Sigmoid colon (tissue), 7 donors: ENCODE data around the gene RASGRP2. TPM values are rescaled to one million over a fixed set of nuclear protein-coding genes. Genes with fewer than 3 reads are reported as not detected.

Experiments used
- DNase-seq: peaks from one replicate; pipeline ENCODE4 v3.0.0-alpha.2; 2019
- H3K27ac ChIP-seq, 4 donors: fragments of 200-600 bp; sonication (generic); one replicate each; pipeline ENCODE4 v1.5.1; 2016 to 2019; ENCODE audit warnings: mild to moderate bottlenecking in 1 of 4
- H3K27me3 ChIP-seq, 3 donors: fragments of 200-600 bp; sonication (generic); one replicate each; pipeline ENCODE4 v1.5.1; 2019; ENCODE audit warnings: mild to moderate bottlenecking in 1 of 3
- H3K36me3 ChIP-seq, 4 donors: fragments of 200-600 bp; sonication (generic); one replicate each; pipeline ENCODE4 v1.5.1; 2016 to 2019
- H3K4me1 ChIP-seq, 4 donors: fragments of 200-600 bp; sonication (generic); one replicate each; pipeline ENCODE4 v1.5.1; 2017 to 2019
- H3K4me3 ChIP-seq, 4 donors: fragments of 200-600 bp; sonication (generic); one replicate each; pipeline ENCODE4 v1.5.1; 2017 to 2019; ENCODE audit warnings: mild to moderate bottlenecking in 2 of 4, moderate library complexity in 1 of 4
- H3K9me3 ChIP-seq, 4 donors: fragments of 200-600 bp in 3 of 4; sonication (generic) in 3 of 4; one replicate each; pipeline versions ENCODE4 v1.5.1 to v1.6.1; 2013 to 2019
- CTCF ChIP-seq, 4 experiments: fragments of 450-650 bp in 3 of 4; fragments of 200-600 bp in 1 of 4; IDR thresholded peaks; one replicate each; pipeline ENCODE4 v1.5.1; 2016 to 2019; ENCODE audit warnings: antibody characterized with exemption in 4 of 4, mild to moderate bottlenecking in 3 of 4, moderate library complexity in 2 of 4
- EP300 ChIP-seq, 4 donors: sonication (generic); formaldehyde crosslinking; IDR thresholded peaks; one replicate each; pipeline ENCODE4 v1.6.1; 2017; ENCODE audit warnings: antibody characterized with exemption in 4 of 4
- POLR2A ChIP-seq, 2 donors: fragments of 450-650 bp; IDR thresholded peaks; one replicate each; pipeline ENCODE4 v1.6.1; 2016; ENCODE audit warnings: antibody characterized with exemption in 2 of 2, mild to moderate bottlenecking in 2 of 2, moderate library complexity in 2 of 2
- POLR2AphosphoS5 ChIP-seq, 4 donors: sonication (generic); formaldehyde crosslinking; IDR thresholded peaks; one replicate each; pipeline ENCODE4 v1.6.1; 2017; ENCODE audit warnings: antibody characterized with exemption in 4 of 4
- WGBS, 2 donors: extraction: QIAGEN DNeasy Blood & Tissue Kit; methylation state at CpG; one replicate each; pipeline ENCODE4 v1.1.7; 2013; 5-methylcytosine and 5-hydroxymethylcytosine counted together
- intact Hi-C: fragments of 100-400 bp; cut with DNase I; formaldehyde crosslinking; loops from one replicate; pipeline ENCODE4 v1.15.1; 2023
- polyA plus RNA-seq, 3 donors: library from polyadenylated mRNA; stranded (reverse); fragments of 200-250 nt; gene quantifications; one replicate each; pipeline ENCODE4 v1.2.3, GENCODE V29; 2013
- total RNA-seq, 4 donors: library from RNA; depleted of rRNA; stranded (reverse); fragments of >200 nt; gene quantifications; one replicate each; pipeline ENCODE4 v1.1.0, GENCODE V29; 2016
- donor health status: healthy with polysubstance abuse.
- donor health status: Bipolar disorder and iron deficiency.
- donor health status: healthy.

Gene RASGRP2
- total and polyA plus RNA-seq, 7 donors, result 2.1 to 101 (median 27.2) TPM

GRCh38 chr11:64688534-64688982 lies 55.4 kb downstream of the RASGRP2 start:
- H3K9me3 ChIP-seq, result no peaks in the 10 kb centered on the region
- peak; percentile 94 for DNase-seq
- peak overlapping the region; percentile 48 to 77 (median 72) for H3K27ac ChIP-seq
- H3K36me3 ChIP-seq, result no peaks in the 10 kb centered on the region
- peaks cover 0 to 8% (median 0%) of the 10 kb centered on the region in 3 donors for H3K27me3 ChIP-seq
- intact Hi-C loops, result loop anchor here (1.0 kb wide), 1 partner anchor 35 kb away; the partner anchor contains the start of gene NRXN2
- WGBS, 2 donors, result 4 to 8% methylated on average over 13 of the region's 13 CpGs
- peaks cover 0 to 24% (median 20%) of the 10 kb centered on the region in 4 donors for H3K4me1 ChIP-seq
- TF ChIP-seq CTCF (IDR thresholded peaks at IDR 0.05), result peak; percentile 91 to 97 (median 96)
- TF ChIP-seq POLR2A (IDR thresholded peaks at IDR 0.05), result no peak
- no peak for TF ChIP-seq EP300 (IDR thresholded peaks at IDR 0.05)
- peak in 3 of 4 donors; percentile 35 to 44 (median 40) for TF ChIP-seq POLR2AphosphoS5 (IDR thresholded peaks at IDR 0.05)
- H3K4me3 ChIP-seq, result peak overlapping the region; percentile 18 to 46 (median 37)

DNA sequence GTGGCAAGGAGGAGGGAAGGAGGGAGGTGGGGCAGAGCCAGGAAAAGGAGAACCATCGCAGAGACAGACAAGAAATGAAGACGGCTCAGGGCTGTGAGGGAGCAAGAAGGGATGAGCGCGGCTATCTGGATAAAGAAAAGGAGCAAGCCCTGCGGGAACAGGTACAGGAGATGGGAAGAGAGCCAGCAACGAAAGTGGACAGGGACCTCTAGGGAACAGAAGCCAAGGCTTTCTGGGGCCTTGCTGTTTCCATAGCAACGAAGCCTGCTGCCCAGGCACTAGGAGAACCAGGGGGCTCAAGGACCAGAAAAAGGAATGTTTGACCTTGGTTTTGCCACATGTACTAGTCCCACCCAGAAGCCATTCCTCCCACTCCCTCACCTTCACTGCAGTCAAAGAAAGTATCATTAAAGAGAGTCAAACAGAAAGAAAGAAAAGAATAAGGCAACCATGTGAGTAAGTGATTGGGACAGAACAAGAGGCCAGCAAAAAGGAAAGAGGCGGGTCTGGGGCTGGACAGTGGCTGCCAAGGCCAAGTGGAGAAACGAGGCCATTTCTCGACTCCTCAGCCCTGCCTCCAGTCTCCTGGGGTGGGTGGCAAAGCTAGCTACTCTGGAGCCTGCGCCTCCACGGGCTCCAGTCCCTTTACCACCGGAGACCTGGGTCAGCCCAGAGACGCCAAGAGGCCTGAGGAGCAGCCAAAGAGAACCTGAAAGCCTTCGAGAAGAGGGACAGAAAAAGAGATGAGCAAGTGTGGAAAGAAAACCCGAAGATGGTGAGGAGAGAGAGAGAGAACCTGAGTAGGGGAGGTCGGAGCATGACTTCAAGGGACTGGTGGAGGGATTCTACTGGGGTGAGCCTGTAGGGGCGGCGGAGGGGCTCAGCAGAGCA lies 56.1 kb downstream of the RASGRP2 start:
- Histone ChIP-seq H3K9me3 (no peaks in the 10 kb centered on the region), H3K4me3 (peak overlapping the region in 2 of 4 donors; percentile 42 to 46), H3K4me1 (peaks cover 0 to 24% (median 20%) of the 10 kb centered on the region in 4 donors), H3K27me3 (peaks cover 0 to 2% (median 0%) of the 10 kb centered on the region in 3 donors), H3K27ac (peak overlapping the region; percentile 48 to 77 (median 72)), H3K36me3 (no peaks in the 10 kb centered on the region)
- WGBS, 2 donors, result 51 to 59% methylated on average over 19 of the region's 19 CpGs
- no peak for DNase-seq
- intact Hi-C loops, result loop anchor here (1.0 kb wide), 1 partner anchor 35 kb away; the partner anchor contains the start of gene NRXN2
- TF ChIP-seq POLR2AphosphoS5 (IDR thresholded peaks at IDR 0.05), result no peak
- TF ChIP-seq CTCF (IDR thresholded peaks at IDR 0.05), result no peak
- TF ChIP-seq EP300 (IDR thresholded peaks at IDR 0.05), result no peak
- TF ChIP-seq POLR2A (IDR thresholded peaks at IDR 0.05), result no peak

GRCh38 chr11:64687204-64687603 lies 56.7 kb downstream of the RASGRP2 start:
- peak; percentile 84 for DNase-seq
- intact Hi-C loops, result no loop called here
- Histone ChIP-seq H3K4me1 (peaks cover 0 to 24% (median 20%) of the 10 kb centered on the region in 4 donors), H3K36me3 (no peaks in the 10 kb centered on the region), H3K9me3 (no peaks in the 10 kb centered on the region), H3K27me3 (no peaks in the 10 kb centered on the region), H3K27ac (peak overlapping the region; percentile 48 to 77 (median 72)), H3K4me3 (no peak overlapping the region)
- 64 to 78% methylated on average over 6 of the region's 6 CpGs for WGBS, 2 donors
- TF ChIP-seq CTCF (IDR thresholded peaks at IDR 0.05) (no peak), POLR2AphosphoS5 (IDR thresholded peaks at IDR 0.05) (peak in 1 of 4 donors; percentile 19)

DNA sequence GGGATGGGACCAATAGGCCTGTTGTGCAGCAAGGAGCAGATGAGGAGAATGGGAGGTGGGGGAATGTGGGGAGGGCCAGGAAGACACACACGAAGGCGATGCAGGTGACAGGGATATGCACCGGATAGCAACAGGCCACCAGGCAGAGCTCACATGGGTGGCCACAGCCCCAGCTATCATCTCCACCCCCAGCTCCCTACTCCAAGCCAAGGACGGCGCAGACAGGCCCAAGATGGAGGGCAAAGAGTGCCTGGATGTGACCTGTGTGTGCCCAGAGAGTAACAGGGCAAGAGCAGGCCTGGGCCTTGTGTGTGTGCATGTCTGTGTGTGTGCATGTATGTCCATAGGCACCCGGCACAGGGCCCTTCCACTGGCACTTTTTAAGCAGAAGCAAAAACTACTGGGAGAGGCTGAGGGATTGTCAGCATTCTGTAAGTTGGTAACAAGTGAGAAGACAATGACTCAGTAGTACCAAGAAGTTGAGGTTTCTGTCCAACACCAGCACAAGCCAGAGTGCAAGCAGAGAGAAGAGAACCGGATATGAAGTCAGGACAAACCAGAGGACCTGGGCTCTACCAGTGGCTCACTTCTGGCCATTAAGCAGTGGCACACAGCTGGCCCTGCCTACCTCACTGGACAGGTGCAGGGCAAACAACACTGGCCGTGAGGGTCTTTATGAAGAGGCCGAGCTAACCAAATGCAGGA lies 57.3 kb downstream of the RASGRP2 start:
- H3K4me1 ChIP-seq, result peaks cover 0 to 24% (median 20%) of the 10 kb centered on the region in 4 donors
- no peaks in the 10 kb centered on the region for H3K27me3 ChIP-seq
- DNase-seq, result no peak
- intact Hi-C loops, result no loop called here
- no peaks in the 10 kb centered on the region for H3K9me3 ChIP-seq
- H3K27ac ChIP-seq, result peak overlapping the region in 3 of 4 donors; percentile 71 to 77 (median 74)
- no peaks in the 10 kb centered on the region for H3K36me3 ChIP-seq
- no peak overlapping the region for H3K4me3 ChIP-seq
- 91% methylated on average over 9 of the region's 9 CpGs for WGBS, 2 donors
- TF ChIP-seq POLR2A (IDR thresholded peaks at IDR 0.05) (no peak), EP300 (IDR thresholded peaks at IDR 0.05) (no peak), CTCF (IDR thresholded peaks at IDR 0.05) (no peak), POLR2AphosphoS5 (IDR thresholded peaks at IDR 0.05) (no peak)
